GM18520 (cell line): ENCODE results near the gene APLP2.

Experiments used
- ATAC-seq: cut with Tn5 transposase; IDR thresholded peaks from one replicate; pipeline ENCODE4 v1.9.1; 2021; ENCODE audit not compliant: unreplicated experiment

APLP2 gene

GRCh38 chr11:130141561-130142341 is 72.1 kb downstream of the APLP2 start:
- no peak for ATAC-seq

- ATAC-seq = no peak
Observed at GRCh38 chr11:130144141-130144540, 74.4 kb downstream of the APLP2 start.

GRCh38 chr11:130144861-130145281 is 75.2 kb downstream of the APLP2 start:
- ATAC-seq = no peak

- ATAC-seq = no peak
Observed at GRCh38 chr11:130145311-130145812, 75.7 kb downstream of the APLP2 start.

- ATAC-seq = no peak
Observed at GRCh38 chr11:130145975-130146776, 76.5 kb downstream of the APLP2 start.

- no peak for ATAC-seq
Observed at GRCh38 chr11:130146796-130147195, 77.1 kb downstream of the APLP2 start.

- no peak for ATAC-seq
Observed at GRCh38 chr11:130148796-130149326, 79.2 kb downstream of the APLP2 start.

- ATAC-seq = no peak
Observed at GRCh38 chr11:130150790-130151189, 81.1 kb downstream of the APLP2 start.

- ATAC-seq = no peak
Observed at GRCh38 chr11:130151196-130151595, 81.5 kb downstream of the APLP2 start.

GRCh38 chr11:130156108-130157022 is 86.7 kb downstream of the APLP2 start:
- ATAC-seq = no peak

GRCh38 chr11:130157101-130157500 is 87.4 kb downstream of the APLP2 start:
- no peak for ATAC-seq

- ATAC-seq = no peak
Observed at GRCh38 chr11:130157840-130158239, 88.1 kb downstream of the APLP2 start.

- ATAC-seq = no peak
Observed at GRCh38 chr11:130159139-130159538, 89.4 kb downstream of the APLP2 start.

- no peak for ATAC-seq
Observed at GRCh38 chr11:130159657-130160497, 90.2 kb downstream of the APLP2 start, which contains the start of gene ST14. Gene ST14, plus strand, starts transcription at chr11:130159782. Its CDS starts 198 bp downstream, at chr11:130159980.

GRCh38 chr11:130160498-130161155 is 90.9 kb downstream of the APLP2 start:
- no peak for ATAC-seq

GRCh38 chr11:130161441-130162145 is 91.9 kb downstream of the APLP2 start:
- ATAC-seq = no peak

GRCh38 chr11:130162733-130163132 is 93.0 kb downstream of the APLP2 start:
- no peak for ATAC-seq
